ENCODE data around the gene NPC1.
"Not testable (repeated sequence)": the region's sequence is repeated elsewhere in the genome, so short reads cannot be mapped to it uniquely, and the experiment has no call there.

NPC1 gene

GRCh38 chr18:23503963-23504344 lies 82.4 kb downstream of the NPC1 start:
- DNase-seq, result peak in 8 of 42 donors; percentile 22 to 53 (median 26)
- intact Hi-C loops (cut with DNase I), result loop anchor here (2.0 to 10.0 kb wide), 3 partner anchors 51 to 311 kb away; partner anchors contain the start of genes NPC1 and RIOK3

- intact Hi-C loops (cut with DNase I), result loop anchor here (2.0 to 10.0 kb wide), 3 partner anchors 50 to 312 kb away; partner anchors contain the start of genes NPC1 and RIOK3
- DNase-seq, result peak; percentile 88 to 100 (median 98)
Measured at GRCh38 chr18:23503038-23503962, 83.0 kb downstream of the NPC1 start, which contains the start of gene RMC1. TSS of gene RMC1 (plus strand) at chr18:23503511. CDS start at chr18:23503619, 108 bp downstream.

- intact Hi-C loops (cut with DNase I), result loop anchor here (2.0 to 10.0 kb wide), 3 partner anchors 50 to 312 kb away; partner anchors contain the start of genes NPC1 and RIOK3
- DNase-seq, result no peak
Measured at GRCh38 chr18:23502516-23503037, 83.7 kb downstream of the NPC1 start.

GRCh38 chr18:23501626-23502025 lies 84.7 kb downstream of the NPC1 start:
- no peak for DNase-seq
- intact Hi-C loops (cut with DNase I), result loop anchor here (2.0 to 10.0 kb wide), 3 partner anchors 49 to 313 kb away; partner anchors contain the start of genes NPC1 and RIOK3

- intact Hi-C loops (cut with DNase I), result no loop called here
- DNase-seq, result no peak
Measured at GRCh38 chr18:23499291-23499781, 87.0 kb downstream of the NPC1 start.

DNA sequence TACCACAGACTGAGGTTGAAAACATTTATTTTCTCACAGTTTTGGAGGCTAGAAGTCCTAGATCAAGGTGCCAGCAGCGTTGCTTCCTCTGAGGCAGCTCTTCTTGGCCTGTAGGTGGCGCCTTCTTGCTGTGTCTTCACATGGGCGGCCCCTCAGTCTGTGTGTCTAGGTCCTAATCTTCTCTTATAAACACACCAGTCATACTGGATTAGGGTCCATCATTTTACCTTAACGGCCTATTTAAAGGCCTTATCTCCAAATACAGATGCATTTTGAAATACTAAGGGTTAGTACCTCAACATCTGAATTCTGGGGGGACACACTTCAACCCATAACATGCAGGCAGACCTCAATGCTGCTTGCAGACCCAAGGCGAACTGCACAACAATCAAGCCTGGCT lies 87.4 kb downstream of the NPC1 start:
- DNase-seq, result peak; percentile 55 to 93 (median 82)
- intact Hi-C loops (cut with DNase I), result no loop called here

- no peak for DNase-seq
- intact Hi-C loops (cut with DNase I), result no loop called here
Measured at GRCh38 chr18:23498117-23498516, 88.2 kb downstream of the NPC1 start.

GRCh38 chr18:23495723-23496440 lies 90.4 kb downstream of the NPC1 start:
- intact Hi-C loops (cut with DNase I), result no loop called here
- no peak for DNase-seq

- intact Hi-C loops (cut with DNase I), result no loop called here
- no peak for DNase-seq
Measured at GRCh38 chr18:23494992-23495391, 91.3 kb downstream of the NPC1 start.

DNA sequence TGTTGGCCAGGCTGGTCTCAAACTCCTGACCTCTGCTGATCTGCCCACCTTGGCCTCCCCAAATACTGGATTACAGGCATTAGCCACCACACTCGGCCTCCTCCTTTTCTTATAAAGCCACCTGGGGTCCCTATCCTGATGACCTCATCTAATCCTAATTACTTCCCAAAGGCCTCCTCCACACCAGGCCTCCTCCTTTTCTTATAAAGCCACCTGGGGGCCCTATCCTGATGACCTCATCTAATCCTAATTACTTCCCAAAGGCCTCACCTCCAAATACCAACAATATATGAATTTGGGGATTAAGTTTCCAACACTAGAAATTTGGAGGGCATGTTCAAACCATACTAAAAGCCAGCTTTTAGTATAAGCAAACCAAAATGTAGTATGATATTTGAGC lies 92.7 kb downstream of the NPC1 start:
- intact Hi-C loops (cut with DNase I), result no loop called here
- DNase-seq, result no peak

DNA sequence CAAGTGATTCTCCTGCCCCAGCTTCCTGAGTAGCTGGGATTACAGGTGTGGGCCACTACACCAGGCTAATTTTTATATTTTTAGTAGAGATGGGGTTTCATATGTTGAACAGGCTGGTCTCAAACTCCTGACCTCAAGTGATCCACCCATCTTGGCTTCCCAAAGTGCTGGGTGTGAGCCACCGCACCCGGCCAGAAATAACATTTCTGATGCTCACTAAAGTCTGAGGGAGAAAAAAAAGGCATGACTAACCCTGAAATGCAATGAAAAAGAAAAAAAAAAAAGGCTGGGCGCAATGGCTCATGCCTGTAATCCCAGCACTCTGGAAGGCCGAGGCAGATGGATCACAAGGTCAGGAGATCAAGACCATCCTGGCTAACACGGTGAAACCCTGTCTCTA lies 96.7 kb downstream of the NPC1 start:
- DNase-seq; intact Hi-C loops (cut with DNase I): not testable (repeated sequence)

GRCh38 chr18:23487738-23488570 lies 98.4 kb downstream of the NPC1 start:
- no peak for DNase-seq

GRCh38 chr18:23485386-23485785 lies 100.9 kb downstream of the NPC1 start:
- intact Hi-C loops (cut with DNase I), result no loop called here
- DNase-seq, result no peak

More at GRCh38 chr18:23487738-23488570, 98.4 kb downstream of the NPC1 start:
- intact Hi-C loops (cut with DNase I), result no loop called here

DNA sequence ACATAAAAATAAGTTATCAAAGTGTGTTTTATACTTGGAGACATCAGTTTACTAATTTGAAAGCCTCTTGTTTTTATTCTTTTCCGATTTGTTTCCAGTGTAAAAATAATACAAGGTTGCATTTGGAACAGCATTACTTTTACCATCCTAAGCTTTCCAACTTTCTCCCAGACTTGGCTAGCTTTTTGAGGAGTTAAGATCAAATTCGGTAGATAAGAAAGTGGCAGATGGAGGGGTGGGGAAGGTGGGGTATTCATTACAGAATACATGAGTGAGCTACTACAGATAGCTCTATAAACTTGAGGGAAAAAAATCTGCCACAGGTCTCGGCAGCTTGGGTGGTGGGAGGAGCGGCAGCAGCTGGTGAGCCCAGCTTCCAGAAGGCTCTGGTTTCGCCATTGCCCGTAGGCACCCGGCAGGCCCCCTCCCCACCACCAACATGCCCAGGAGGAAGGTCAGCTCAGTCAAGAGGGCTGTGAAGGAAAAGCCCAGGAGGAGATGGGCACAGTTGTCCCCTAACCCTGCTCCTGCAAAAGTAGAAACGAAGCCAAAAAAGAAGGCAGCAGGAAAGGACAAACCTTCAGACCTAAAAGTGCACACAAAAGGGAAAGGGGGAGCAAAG lies 101.6 kb downstream of the NPC1 start:
- no peak for DNase-seq
- intact Hi-C loops (cut with DNase I), result no loop called here
